Keratinocyte (primary cell): ENCODE measurements around the gene ITGBL1. TPM values are rescaled to one million over a fixed set of nuclear protein-coding genes. Genes with fewer than 3 reads are reported as not detected.

ENCODE experiments used
- DNase-seq: peaks from one replicate; pipeline ENCODE4 v3.0.0-alpha.2; 2011; ENCODE audit warnings: low read depth, missing footprints, low spot score
- FAIRE-seq: peaks from 2 replicates; lab custom pipeline; 2011; peaks lifted over from hg19 to GRCh38; lab: Jason Lieb, UNC
- H2AFZ ChIP-seq: 2 replicates; pipeline ENCODE4 v1.6.0; 2012; ENCODE audit warnings: low read length, control low read depth, inconsistent platforms; ENCODE audit not compliant: control insufficient read depth
- H3K27ac ChIP-seq: 2 replicates; pipeline ENCODE4 v1.5.1; 2011; ENCODE audit warnings: low read length; ENCODE audit not compliant: control insufficient read depth, insufficient read depth
- H3K27me3 ChIP-seq: 3 replicates; pipeline ENCODE4 v1.6.0; 2011; ENCODE audit warnings: low read length; ENCODE audit not compliant: control insufficient read depth, insufficient read depth; ENCODE audit errors: extremely low read depth
- H3K36me3 ChIP-seq, 2 experiments: 2 replicates in 1 of 2; 3 replicates in 1 of 2; pipeline ENCODE4 v1.5.1; 2011; ENCODE audit warnings: low read length in 2 of 2, mild to moderate bottlenecking in 1 of 2; ENCODE audit not compliant: control insufficient read depth in 2 of 2, insufficient read depth in 2 of 2; ENCODE audit errors: extremely low read depth in 1 of 2
- H3K4me1 ChIP-seq: 3 replicates; pipeline ENCODE4 v1.5.1; 2011; ENCODE audit warnings: low read length; ENCODE audit not compliant: control insufficient read depth, insufficient read depth; ENCODE audit errors: extremely low read depth
- H3K4me2 ChIP-seq: 3 replicates; pipeline ENCODE4 v1.6.0; 2011; ENCODE audit warnings: low read depth, low read length; ENCODE audit not compliant: control insufficient read depth, insufficient read depth; ENCODE audit errors: extremely low read depth
- H3K4me3 ChIP-seq, 3 experiments: fragments of 200-600 bp in 1 of 3; sonication (generic) in 1 of 3; 2 replicates in 2 of 3; 3 replicates in 1 of 3; pipeline ENCODE4 v1.5.1; 2011 to 2016; ENCODE audit warnings: low read length in 3 of 3, mild to moderate bottlenecking in 3 of 3, control low read depth in 2 of 3, inconsistent platforms in 1 of 3, low read depth in 1 of 3, mixed read lengths in 1 of 3, mixed run types in 1 of 3, moderate library complexity in 1 of 3; ENCODE audit not compliant: control insufficient read depth in 2 of 3, insufficient read depth in 2 of 3; ENCODE audit errors: extremely low read depth in 1 of 3
- H3K79me2 ChIP-seq: 2 replicates; pipeline ENCODE4 v1.6.0; 2012; ENCODE audit warnings: low read length; ENCODE audit not compliant: control insufficient read depth, insufficient read depth
- H3K9ac ChIP-seq: 3 replicates; pipeline ENCODE4 v1.6.0; 2011; ENCODE audit warnings: low read length; ENCODE audit not compliant: control insufficient read depth, insufficient read depth; ENCODE audit errors: extremely low read depth
- H3K9me1 ChIP-seq: 3 replicates; pipeline ENCODE4 v1.6.0; 2011; ENCODE audit warnings: low read length; ENCODE audit not compliant: control insufficient read depth, insufficient read depth; ENCODE audit errors: extremely low read depth
- H3K9me3 ChIP-seq: 2 replicates; pipeline ENCODE4 v1.5.1; 2012; ENCODE audit warnings: low read depth, low read length; ENCODE audit not compliant: control insufficient read depth
- H4K20me1 ChIP-seq: 3 replicates; pipeline ENCODE4 v1.6.0; 2011; ENCODE audit warnings: low read length; ENCODE audit not compliant: control insufficient read depth, insufficient read depth; ENCODE audit errors: extremely low read depth
- CTCF ChIP-seq, 3 experiments: IDR thresholded peaks in 1 of 3; conservative IDR thresholded peaks in 1 of 3; optimal IDR thresholded peaks in 1 of 3; 2 replicates in 2 of 3; 3 replicates in 1 of 3; pipeline versions ENCODE3 to v1.5.1; 2011; ENCODE audit warnings: low read length in 3 of 3, mild to moderate bottlenecking in 3 of 3, moderate library complexity in 2 of 3, control low read depth in 1 of 3, inconsistent platforms in 1 of 3; ENCODE audit not compliant: insufficient read depth in 2 of 3; ENCODE audit errors: extremely low read depth in 1 of 3
- EZH2 ChIP-seq: IDR thresholded peaks from one replicate; pipeline ENCODE4 v1.6.1; 2012; ENCODE audit warnings: inconsistent platforms, mild to moderate bottlenecking, low read length, moderate library complexity
- dilution Hi-C: fragments of 300-500 bp; cut with MboI; formaldehyde crosslinking; loops from one replicate; pipeline ENCODE4 v1.7.0; 2020; ENCODE audit warnings: low sequenced_read_pairs; ENCODE audit not compliant: extremely low pct_ligation_motif_present
- polyA plus RNA-seq, 5 experiments: library from polyadenylated mRNA; depleted of rRNA in 3 of 5; stranded (reverse) in 3 of 5; stranded (forward) in 1 of 5; unstranded in 1 of 5; fragments of >200 nt; gene quantifications; 1 replicate in 1 of 5; 2 replicates in 3 of 5; 3 replicates in 1 of 5; pipeline versions ENCODE4 v1.2.1 to v1.2.3, GENCODE V29; 2011 to 2012; ENCODE audit warnings: missing spikeins in 2 of 5, low read depth in 1 of 5, low replicate concordance in 1 of 5

Gene ITGBL1
- polyA plus RNA-seq, 1 donor (not counting 4 experiments of a cell fraction or from before 2014, with no cell fraction given): 2.1 TPM

GRCh38 chr13:101556676-101557123, 104.2 kb downstream of the ITGBL1 start:
- Histone ChIP-seq H3K4me3 (no peak overlapping the region), H3K4me1 (no peaks in the 10 kb centered on the region), H3K9me1 (no peaks in the 10 kb centered on the region), H2AFZ (no peak overlapping the region), H3K9ac (no peak overlapping the region), H4K20me1 (no peaks in the 10 kb centered on the region), H3K4me2 (no peak overlapping the region), H3K27ac (no peak overlapping the region), H3K9me3 (no peaks in the 10 kb centered on the region), H3K36me3 (no peaks in the 10 kb centered on the region), H3K79me2 (no peaks in the 10 kb centered on the region), H3K27me3 (no peaks in the 10 kb centered on the region)
- dilution Hi-C loops: no loop called here
- FAIRE-seq: no peak
- DNase-seq: no peak
- TF ChIP-seq CTCF (optimal IDR thresholded peaks at IDR 0.05 in 1 of 3, IDR thresholded peaks at IDR 0.05 in 1 of 3, conservative IDR thresholded peaks at IDR 0.05 in 1 of 3; ENCODE audit: extremely low read depth in 1 of 3, insufficient read depth in 2 of 3, low read length in 3 of 3): no peak
- TF ChIP-seq EZH2: no peak

GRCh38 chr13:101565317-101565716, 112.8 kb downstream of the ITGBL1 start:
- Histone ChIP-seq H3K4me1 (no peaks in the 10 kb centered on the region), H3K9ac (no peak overlapping the region), H3K27me3 (no peaks in the 10 kb centered on the region), H3K4me2 (no peak overlapping the region), H4K20me1 (no peaks in the 10 kb centered on the region), H3K9me1 (no peaks in the 10 kb centered on the region), H3K36me3 (no peaks in the 10 kb centered on the region), H3K79me2 (no peaks in the 10 kb centered on the region), H3K9me3 (no peaks in the 10 kb centered on the region), H2AFZ (no peak overlapping the region), H3K27ac (no peak overlapping the region), H3K4me3 (no peak overlapping the region)
- dilution Hi-C loops: no loop called here
- TF ChIP-seq EZH2: no peak
- TF ChIP-seq CTCF (optimal IDR thresholded peaks at IDR 0.05 in 1 of 3, IDR thresholded peaks at IDR 0.05 in 1 of 3, conservative IDR thresholded peaks at IDR 0.05 in 1 of 3; ENCODE audit: extremely low read depth in 1 of 3, insufficient read depth in 2 of 3, low read length in 3 of 3): no peak
- DNase-seq (no peak), FAIRE-seq (no peak)
